Fibroblast of villous mesenchyme (primary cell): ENCODE measurements around the gene ITGB2. TPM values are rescaled to one million over a fixed set of nuclear protein-coding genes. Genes with fewer than 3 reads are reported as not detected.
A peak's percentile ranks its signal among the peaks of the same experiment; 100 is the strongest.

ENCODE experiments used
- DNase-seq: peaks from one replicate; pipeline ENCODE4 v3.0.0-alpha.2; 2010; ENCODE audit warnings: low read depth
- H3K4me3 ChIP-seq: 2 replicates; pipeline ENCODE4 v1.5.1; 2011; ENCODE audit warnings: low read depth, mild to moderate bottlenecking, low read length
- total RNA-seq: library from RNA; depleted of rRNA; stranded (reverse); fragments of >200 nt; gene quantifications from 2 replicates; pipeline ENCODE4 v1.2.3, GENCODE V29; 2012
- TF ChIP-seq, protein P1 (sequence below): IDR thresholded peaks from 2 replicates; pipeline ENCODE4 v1.5.1; 2012; ENCODE audit warnings: low read depth, mild to moderate bottlenecking, low read length; ENCODE audit not compliant: insufficient read depth

Gene ITGB2
- total RNA-seq, 1 donor: 0.43 TPM

DNA sequence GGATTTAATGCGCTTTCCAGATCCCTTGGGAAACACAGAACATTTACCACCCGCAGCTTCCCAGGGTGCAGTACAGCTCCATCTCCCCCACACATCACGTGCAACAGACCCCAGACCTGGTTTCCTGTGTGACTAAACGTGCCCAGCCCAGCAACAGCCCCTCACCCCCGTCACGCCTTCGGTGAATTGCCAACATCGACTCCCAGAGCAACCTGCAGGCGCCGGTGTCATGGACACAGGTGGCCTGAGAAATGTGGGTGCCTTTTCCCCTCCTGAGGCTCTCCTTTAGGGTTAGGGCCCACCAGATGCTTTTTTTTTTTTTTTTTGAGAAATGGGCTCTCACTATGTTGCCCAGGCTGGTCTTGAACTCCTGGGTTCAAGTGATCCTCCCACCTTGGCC is 78.6 kb downstream of the ITGB2 start:
- no peak overlapping the region for H3K4me3 ChIP-seq
- no peak for DNase-seq
- TF ChIP-seq, protein P1, sequence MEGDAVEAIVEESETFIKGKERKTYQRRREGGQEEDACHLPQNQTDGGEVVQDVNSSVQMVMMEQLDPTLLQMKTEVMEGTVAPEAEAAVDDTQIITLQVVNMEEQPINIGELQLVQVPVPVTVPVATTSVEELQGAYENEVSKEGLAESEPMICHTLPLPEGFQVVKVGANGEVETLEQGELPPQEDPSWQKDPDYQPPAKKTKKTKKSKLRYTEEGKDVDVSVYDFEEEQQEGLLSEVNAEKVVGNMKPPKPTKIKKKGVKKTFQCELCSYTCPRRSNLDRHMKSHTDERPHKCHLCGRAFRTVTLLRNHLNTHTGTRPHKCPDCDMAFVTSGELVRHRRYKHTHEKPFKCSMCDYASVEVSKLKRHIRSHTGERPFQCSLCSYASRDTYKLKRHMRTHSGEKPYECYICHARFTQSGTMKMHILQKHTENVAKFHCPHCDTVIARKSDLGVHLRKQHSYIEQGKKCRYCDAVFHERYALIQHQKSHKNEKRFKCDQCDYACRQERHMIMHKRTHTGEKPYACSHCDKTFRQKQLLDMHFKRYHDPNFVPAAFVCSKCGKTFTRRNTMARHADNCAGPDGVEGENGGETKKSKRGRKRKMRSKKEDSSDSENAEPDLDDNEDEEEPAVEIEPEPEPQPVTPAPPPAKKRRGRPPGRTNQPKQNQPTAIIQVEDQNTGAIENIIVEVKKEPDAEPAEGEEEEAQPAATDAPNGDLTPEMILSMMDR: no peak

DNA sequence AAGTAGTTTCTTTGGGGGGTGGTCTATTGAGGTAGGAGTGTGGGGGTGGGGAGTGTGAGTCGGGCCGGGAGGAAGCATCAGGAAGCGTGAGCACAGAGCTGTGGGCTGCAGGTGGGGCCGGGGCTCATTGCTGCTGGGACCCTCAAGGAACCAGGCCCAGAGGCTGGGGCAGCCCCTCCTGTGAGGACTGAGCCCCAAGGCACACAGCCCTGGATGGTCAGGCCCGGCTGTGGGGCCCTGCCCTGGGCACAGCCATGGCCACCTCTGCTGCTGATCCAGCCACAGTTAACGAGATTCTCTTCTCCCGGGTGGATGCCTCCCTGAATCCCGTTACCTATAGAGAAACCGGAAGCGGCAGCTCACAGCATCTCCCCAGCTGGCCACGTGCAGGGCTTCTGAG is 79.9 kb downstream of the ITGB2 start:
- no peak for DNase-seq
- no peak overlapping the region for H3K4me3 ChIP-seq
- TF ChIP-seq, protein P1: no peak

DNA sequence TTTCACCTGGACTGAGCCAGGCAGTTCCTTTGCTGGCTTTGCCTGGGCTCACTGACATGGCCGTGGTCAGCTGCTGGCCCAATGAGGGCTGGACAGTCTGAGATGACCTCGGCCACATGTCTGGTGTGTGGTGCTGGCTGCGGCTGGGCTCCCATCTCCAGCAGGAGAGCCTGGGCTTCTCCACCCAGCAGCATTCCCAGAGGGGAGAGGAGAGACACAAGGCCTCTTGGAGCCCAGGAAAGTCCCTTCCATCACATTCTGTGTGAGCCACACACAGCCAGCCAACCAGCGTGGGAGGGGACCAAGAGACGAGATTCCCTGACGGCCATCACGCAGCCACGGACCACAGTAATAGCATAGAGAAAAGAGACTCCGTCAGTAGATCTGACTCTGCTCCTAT is 81.7 kb downstream of the ITGB2 start:
- no peak overlapping the region for H3K4me3 ChIP-seq
- TF ChIP-seq, protein P1: no peak
- no peak for DNase-seq

DNA sequence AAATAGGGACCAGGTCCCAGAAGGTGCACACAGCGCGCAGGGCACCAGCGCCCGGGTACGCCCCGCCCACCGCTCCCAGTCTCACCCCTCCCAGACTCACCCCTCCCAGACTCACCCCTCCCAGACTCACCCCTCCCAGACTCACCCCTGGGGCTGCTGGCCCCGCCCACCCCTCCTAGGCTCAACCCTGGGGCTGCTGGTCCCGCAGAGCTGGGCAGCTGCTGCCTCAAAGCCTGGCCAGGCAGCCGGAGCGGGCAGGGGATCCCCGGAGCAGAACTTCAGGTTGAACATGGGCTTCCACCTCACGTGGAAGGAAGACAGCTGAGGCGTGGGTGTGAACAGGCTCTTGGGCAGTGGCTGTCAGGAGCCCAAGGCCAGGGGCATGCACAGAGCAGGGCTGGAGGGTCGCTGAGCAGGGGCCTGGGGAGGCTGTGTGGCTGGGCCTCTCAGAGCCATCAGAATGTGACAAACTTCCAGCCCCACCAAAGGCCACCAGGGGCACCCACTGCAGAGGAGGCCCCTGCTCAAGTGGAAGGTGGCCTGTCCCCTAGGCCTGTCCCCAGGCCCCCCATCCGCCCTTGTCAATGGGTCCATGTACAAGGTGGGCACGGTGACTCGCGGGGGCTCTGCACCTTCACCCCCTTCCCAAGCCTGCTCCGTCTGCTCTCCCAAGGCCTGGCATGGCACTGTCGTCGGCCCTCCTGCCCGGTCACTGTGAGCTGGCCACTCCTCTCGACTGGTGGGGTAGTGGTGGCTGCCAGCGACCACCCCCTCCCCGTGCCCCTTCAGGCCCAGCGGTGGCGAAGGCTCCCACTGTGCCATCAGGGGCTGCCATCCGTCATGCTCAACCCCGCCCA is 82.4 kb downstream of the ITGB2 start:
- no peak for DNase-seq
- TF ChIP-seq, protein P1: no peak
- H3K4me3 ChIP-seq: no peak overlapping the region

DNA sequence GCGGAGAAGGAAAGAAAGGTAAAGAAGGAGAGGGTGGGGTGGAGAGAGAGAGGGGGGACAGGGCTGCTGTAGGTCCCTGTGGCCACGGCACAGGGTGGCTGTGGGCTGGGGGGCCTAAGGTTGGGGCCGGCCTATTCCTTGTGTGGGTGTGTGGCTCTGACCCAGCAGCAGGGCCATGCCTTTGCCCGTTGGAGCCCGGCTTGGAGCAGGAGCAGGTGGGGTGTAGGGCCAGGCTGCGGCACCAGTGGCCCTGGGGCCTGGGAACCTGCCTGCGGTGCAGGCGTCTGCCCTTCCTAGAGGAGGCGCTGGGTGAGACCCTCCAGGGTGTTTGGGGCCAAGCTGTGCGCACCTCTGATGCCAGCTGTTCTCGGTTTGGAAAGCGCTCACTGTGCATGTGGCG is 83.2 kb downstream of the ITGB2 start:
- H3K4me3 ChIP-seq: no peak overlapping the region
- no peak for DNase-seq
- TF ChIP-seq, protein P1: no peak

DNA sequence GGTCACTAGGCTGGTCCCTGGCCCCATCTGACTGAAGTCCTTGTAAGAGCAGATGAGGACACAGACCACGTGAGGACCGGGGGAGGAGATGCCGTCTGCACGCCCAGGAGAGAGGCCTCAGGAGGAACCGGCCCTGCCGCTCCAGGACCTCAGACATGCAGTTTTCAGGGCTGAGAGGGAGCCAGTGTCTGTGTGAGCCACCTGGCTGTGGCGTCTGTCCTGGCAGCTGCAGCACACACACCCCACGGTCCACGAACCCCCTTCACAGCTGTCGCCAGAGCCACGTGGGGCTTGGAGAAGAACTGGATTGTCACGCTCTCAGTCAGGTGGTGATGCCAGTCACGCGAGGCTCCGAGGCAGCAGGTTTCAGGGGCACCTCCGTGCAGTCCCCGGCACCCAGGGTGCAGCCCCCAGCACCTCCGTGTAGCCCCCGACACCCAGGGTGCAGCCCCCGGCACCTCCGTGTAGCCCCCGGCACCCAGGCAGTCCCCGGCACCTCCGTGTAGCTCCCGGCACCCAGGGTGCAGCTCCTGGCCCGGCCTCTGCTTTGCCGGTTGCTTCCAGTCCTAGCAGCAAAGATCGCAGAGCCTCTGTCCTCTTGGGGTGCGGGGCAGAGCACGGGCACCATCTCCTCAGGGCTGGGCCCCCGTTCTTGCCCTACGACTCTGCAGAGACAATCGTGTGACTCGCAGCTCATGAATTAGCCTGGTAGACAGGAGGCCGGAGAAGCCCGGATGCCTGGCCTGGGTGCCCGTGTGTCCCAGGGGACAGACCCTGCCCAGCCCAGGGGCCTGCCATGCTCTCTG is 83.8 kb downstream of the ITGB2 start:
- TF ChIP-seq, protein P1: no peak
- no peak overlapping the region for H3K4me3 ChIP-seq
- peak; percentile 65 for DNase-seq

DNA sequence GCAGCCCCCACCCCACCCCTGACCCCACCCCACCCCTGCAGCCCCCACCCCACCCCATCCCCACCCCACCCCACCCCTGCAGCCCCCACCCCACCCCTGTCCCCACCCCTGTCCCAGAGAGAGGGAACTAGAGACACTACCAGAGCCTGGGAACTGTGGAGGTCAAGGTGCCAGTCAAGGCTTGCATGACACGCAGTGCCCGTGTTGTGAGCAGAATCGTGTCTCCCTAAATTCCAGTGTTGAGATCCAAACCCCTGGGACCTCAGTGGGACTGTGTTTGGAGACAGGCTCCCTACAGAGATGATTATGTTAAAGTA is 84.4 kb downstream of the ITGB2 start:
- TF ChIP-seq, protein P1: no peak
- H3K4me3 ChIP-seq: no peak overlapping the region
- DNase-seq: no peak
